Natural killer cell (primary cell): ENCODE measurements around the gene SYPL2. TPM values are rescaled to one million over a fixed set of nuclear protein-coding genes. Genes with fewer than 3 reads are reported as not detected.

Experiments used
- ATAC-seq, 3 donors: fragments of 150-1000 bp in 2 of 3; fragments of 200-7000 bp in 1 of 3; cut with Tn5 transposase; 1 replicate in 1 of 3; 2 replicates in 2 of 3; pipeline ENCODE4 v1.10.0; 2021; ENCODE audit warnings: mild to moderate bottlenecking in 2 of 3, moderate library complexity in 2 of 3
- DNase-seq, 2 donors: peaks; one replicate each; pipeline versions ENCODE4 v3.0.0 to v3.0.0-alpha.2; 2013 to 2021; ENCODE audit warnings: mixed read lengths in 1 of 2
- H3K27ac ChIP-seq: one replicate; pipeline ENCODE4 v1.5.1; 2013; ENCODE audit warnings: mild to moderate bottlenecking, low read length
- H3K27me3 ChIP-seq: one replicate; pipeline ENCODE4 v1.6.1; 2013; ENCODE audit warnings: low read length; ENCODE audit not compliant: control insufficient read depth, insufficient read depth
- H3K36me3 ChIP-seq: one replicate; pipeline ENCODE4 v1.6.1; 2013; ENCODE audit warnings: low read length; ENCODE audit not compliant: control insufficient read depth, insufficient read depth
- H3K4me1 ChIP-seq: one replicate; pipeline ENCODE4 v1.6.1; 2013; ENCODE audit warnings: low read length; ENCODE audit not compliant: control insufficient read depth, insufficient read depth
- H3K4me3 ChIP-seq: one replicate; pipeline ENCODE4 v1.5.1; 2013; ENCODE audit warnings: low read length
- H3K9me3 ChIP-seq: one replicate; pipeline ENCODE4 v1.6.1; 2013; ENCODE audit warnings: low read length; ENCODE audit not compliant: control insufficient read depth, insufficient read depth
- H3K27ac Mint-ChIP-seq, 2 donors: one replicate each; pipeline ENCODE4 v1.8.0; 2022; ENCODE audit warnings: mild to moderate bottlenecking in 2 of 2, mixed read lengths in 2 of 2, moderate library complexity in 1 of 2
- H3K27me3 Mint-ChIP-seq, 2 donors: one replicate each; pipeline ENCODE4 v1.8.0; 2022; ENCODE audit warnings: low read depth in 2 of 2, mixed read lengths in 2 of 2
- H3K36me3 Mint-ChIP-seq: one replicate; pipeline ENCODE4 v1.8.0; 2022; ENCODE audit warnings: mixed read lengths
- H3K4me1 Mint-ChIP-seq, 2 donors: one replicate each; pipeline ENCODE4 v1.8.0; 2022; ENCODE audit warnings: mixed read lengths in 2 of 2
- H3K4me3 Mint-ChIP-seq: one replicate; pipeline ENCODE4 v1.8.0; 2022; ENCODE audit warnings: mild to moderate bottlenecking, moderate library complexity, mixed read lengths
- H3K9me3 Mint-ChIP-seq, 2 donors: one replicate each; pipeline ENCODE4 v1.8.0; 2022; ENCODE audit warnings: mixed read lengths in 2 of 2
- CTCF ChIP-seq: fragments of 200-600 bp; IDR thresholded peaks from one replicate; pipeline ENCODE4 v1.8.0; 2022; ENCODE audit warnings: antibody characterized with exemption
- WGBS: methylation state at CpG from one replicate; pipeline ENCODE4 v1.1.7; 2013; ENCODE audit warnings: missing lambda C conversion rate; ENCODE audit not compliant: insufficient coverage; 5-methylcytosine and 5-hydroxymethylcytosine counted together
- intact Hi-C: fragments of 100-400 bp; cut with micrococcal nuclease; formaldehyde crosslinking; loops from one replicate; pipeline ENCODE4 v1.14.2; 2022
- total RNA-seq, 4 donors: library from RNA; stranded (reverse); fragments of 120-200 nt in 1 of 4; gene quantifications; one replicate each; pipeline versions ENCODE4 v1.2.3 to v1.2.4, GENCODE V29; 2013 to 2022

SYPL2 gene
- total RNA-seq, 3 donors from 2014 or later (not counting 1 experiment from before 2014, with no cell fraction given), result not detected

- Histone ChIP-seq H3K36me3 (peaks cover 2% of the 10 kb centered on the region), H3K27me3 (no peaks in the 10 kb centered on the region), H3K9me3 (no peaks in the 10 kb centered on the region), H3K27ac (peak within 1 kb of the TSS; percentile 96), H3K4me3 (peak within 1 kb of the TSS; percentile 94), H3K4me1 (peaks cover 17% of the 10 kb centered on the region)
- TF ChIP-seq CTCF, result no peak
- H3K36me3 Mint-ChIP-seq, result no peaks in the 10 kb centered on the region
- H3K27ac Mint-ChIP-seq, result peak within 1 kb of the TSS; percentile 98
- H3K9me3 Mint-ChIP-seq, result no peaks in the 10 kb centered on the region
- peak within 1 kb of the TSS; percentile 96 for H3K4me3 Mint-ChIP-seq
- intact Hi-C loops, result loop anchor here (1.0 to 5.0 kb wide), 3 partner anchors 57 to 912 kb away; partner anchors contain the start of genes ATXN7L2, GNAI3 and RBM15
- peaks cover 36 to 45% of the 10 kb centered on the region in 2 donors for H3K4me1 Mint-ChIP-seq
- DNase-seq (peak; percentile 92 to 98), ATAC-seq (peak; percentile 87 to 98 (median 94))
- under 1% methylated on average over 49 of the region's 50 CpGs for WGBS
- peaks cover 0 to 9% of the 10 kb centered on the region in 2 donors for H3K27me3 Mint-ChIP-seq
These were observed 39.8 kb upstream of the SYPL2 start, which contains the start of gene PSMA5 for GRCh38 chr1:109426281-109427170. PSMA5 (minus strand) TSS chr1:109426448; CDS start chr1:109426330, 118 bp downstream.

GRCh38 chr1:109427171-109427467 lies 39.2 kb upstream of the SYPL2 start:
- H3K4me1 Mint-ChIP-seq, result peaks cover 33 to 41% of the 10 kb centered on the region in 2 donors
- H3K9me3 Mint-ChIP-seq, result no peaks in the 10 kb centered on the region
- Histone ChIP-seq H3K27me3 (no peaks in the 10 kb centered on the region), H3K27ac (peak overlapping the region; percentile 96), H3K4me1 (peaks cover 17% of the 10 kb centered on the region), H3K9me3 (no peaks in the 10 kb centered on the region), H3K4me3 (peak overlapping the region; percentile 94), H3K36me3 (peaks cover 2% of the 10 kb centered on the region)
- no peaks in the 10 kb centered on the region for H3K36me3 Mint-ChIP-seq
- ATAC-seq, result no peak
- no peak for DNase-seq
- TF ChIP-seq CTCF, result no peak
- peaks cover 0 to 12% of the 10 kb centered on the region in 2 donors for H3K27me3 Mint-ChIP-seq
- 17% methylated on average over 6 of the region's 7 CpGs for WGBS
- intact Hi-C loops, result loop anchor here (2.0 to 5.0 kb wide), 2 partner anchors 120 to 912 kb away; partner anchors contain the start of genes GNAI3 and RBM15
- H3K27ac Mint-ChIP-seq, result peak overlapping the region; percentile 98
- peak overlapping the region; percentile 96 for H3K4me3 Mint-ChIP-seq

DNA sequence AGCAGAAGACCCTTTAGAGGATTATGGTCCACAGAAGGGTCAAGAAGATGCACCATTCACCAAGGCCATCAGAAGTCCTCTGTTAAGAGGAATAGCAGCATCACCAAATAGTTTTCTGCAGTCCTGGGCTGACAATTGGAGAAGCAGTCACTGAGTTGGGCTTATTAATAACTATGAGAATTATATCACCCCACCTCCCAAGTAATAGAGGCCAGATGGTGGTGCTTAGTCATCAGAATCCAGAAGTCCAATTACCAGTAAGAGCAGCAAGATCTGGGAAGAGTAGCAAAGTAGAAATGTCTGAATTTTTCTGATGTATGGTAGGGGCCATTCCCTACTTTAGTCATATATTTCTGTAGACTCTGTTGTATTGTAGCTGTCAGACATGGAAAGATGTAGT lies 34.0 kb upstream of the SYPL2 start:
- Histone ChIP-seq H3K36me3 (no peaks in the 10 kb centered on the region), H3K27me3 (no peaks in the 10 kb centered on the region), H3K9me3 (no peaks in the 10 kb centered on the region), H3K27ac (no peak overlapping the region), H3K4me3 (no peak overlapping the region), H3K4me1 (no peaks in the 10 kb centered on the region)
- no peak overlapping the region for H3K27ac Mint-ChIP-seq
- TF ChIP-seq CTCF, result no peak
- peaks cover 10 to 19% of the 10 kb centered on the region in 2 donors for H3K27me3 Mint-ChIP-seq
- no peaks in the 10 kb centered on the region for H3K9me3 Mint-ChIP-seq
- H3K4me1 Mint-ChIP-seq, result peaks cover 2 to 4% of the 10 kb centered on the region in 2 donors
- no peak for DNase-seq
- no peaks in the 10 kb centered on the region for H3K36me3 Mint-ChIP-seq
- no peak for ATAC-seq
- no peak overlapping the region for H3K4me3 Mint-ChIP-seq
- intact Hi-C loops, result no loop called here
